Measurements from ENCODE around the gene AUTS2. TPM values are rescaled to one million over a fixed set of nuclear protein-coding genes. Genes with fewer than 3 reads are reported as not detected.

The AUTS2 gene
- total and polyA plus RNA-seq, 4 donors = 4.9 to 24.4 (median 7.0) TPM

DNA sequence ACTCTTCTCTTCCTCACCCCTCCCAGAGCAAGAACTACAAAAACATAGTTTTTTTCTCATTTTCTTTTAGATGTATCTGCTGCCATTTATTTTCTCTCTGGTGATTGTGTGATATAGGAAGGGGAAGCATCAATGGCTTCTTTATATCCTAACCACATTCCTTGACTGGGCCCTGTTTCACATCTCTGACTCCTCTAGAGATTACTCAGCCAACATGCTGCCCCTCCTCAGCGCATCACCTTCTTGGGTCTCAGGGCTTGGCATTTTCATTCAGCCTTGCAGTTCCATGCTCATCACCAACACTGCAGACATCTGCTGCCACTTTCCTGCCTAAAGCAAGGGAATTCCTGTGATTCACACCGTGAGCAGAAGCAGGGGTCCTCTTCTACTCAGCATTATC, 705.5 kb downstream of the AUTS2 start:
- Histone ChIP-seq H3K27ac (ENCODE audit: low read depth in 1 of 2, low read length in 2 of 2) (no peak overlapping the region), H3K9ac (ENCODE audit: low read depth in 1 of 2, low read length in 2 of 2) (no peak overlapping the region), H3K27me3 (ENCODE audit: control insufficient read depth in 4 of 4, insufficient read depth in 4 of 4, low read length in 3 of 4) (no peaks in the 10 kb centered on the region), H3K36me3 (ENCODE audit: control insufficient read depth in 4 of 4, insufficient read depth in 3 of 4, low read depth in 1 of 4, low read length in 3 of 4) (no peaks in the 10 kb centered on the region), H3K4me3 (ENCODE audit: low read depth in 1 of 3, low read length in 3 of 3) (no peak overlapping the region), H3K4me1 (ENCODE audit: control insufficient read depth in 4 of 4, insufficient read depth in 4 of 4, low read length in 3 of 4) (no peaks in the 10 kb centered on the region), H3K9me3 (ENCODE audit: control insufficient read depth in 4 of 4, low read length in 3 of 4) (no peaks in the 10 kb centered on the region)
- TF ChIP-seq RXRA (IDR thresholded peaks at IDR 0.05) = no peak
- TF ChIP-seq, protein P1, sequence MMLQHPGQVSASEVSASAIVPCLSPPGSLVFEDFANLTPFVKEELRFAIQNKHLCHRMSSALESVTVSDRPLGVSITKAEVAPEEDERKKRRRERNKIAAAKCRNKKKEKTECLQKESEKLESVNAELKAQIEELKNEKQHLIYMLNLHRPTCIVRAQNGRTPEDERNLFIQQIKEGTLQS (IDR thresholded peaks at IDR 0.05) = no peak
- 95% methylated on average over 2 of the region's 2 CpGs for WGBS
- DNase-seq (ENCODE audit: low spot score) = no peak

DNA sequence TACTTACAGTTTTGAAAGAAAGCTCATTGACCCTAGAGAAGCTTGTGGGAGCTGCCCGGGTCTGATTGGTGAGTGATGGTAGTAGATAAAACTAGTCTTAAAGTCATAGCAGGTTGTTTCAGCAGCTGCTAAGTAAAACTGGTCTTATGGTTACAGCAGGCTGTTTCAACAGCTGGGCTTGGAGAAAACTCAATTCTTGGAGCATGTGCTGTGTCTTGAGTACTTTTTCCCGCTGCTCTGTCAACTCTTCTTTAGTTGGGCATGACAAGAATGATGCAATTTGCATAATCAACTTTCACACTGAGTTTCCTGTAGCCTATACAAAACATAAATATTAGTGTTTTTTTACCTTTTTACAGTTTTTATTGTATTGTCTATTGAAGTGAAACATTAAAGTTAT, 707.9 kb downstream of the AUTS2 start:
- no peak for TF ChIP-seq HNF4A (conservative IDR thresholded peaks at IDR 0.05)
- TF ChIP-seq, protein P2, sequence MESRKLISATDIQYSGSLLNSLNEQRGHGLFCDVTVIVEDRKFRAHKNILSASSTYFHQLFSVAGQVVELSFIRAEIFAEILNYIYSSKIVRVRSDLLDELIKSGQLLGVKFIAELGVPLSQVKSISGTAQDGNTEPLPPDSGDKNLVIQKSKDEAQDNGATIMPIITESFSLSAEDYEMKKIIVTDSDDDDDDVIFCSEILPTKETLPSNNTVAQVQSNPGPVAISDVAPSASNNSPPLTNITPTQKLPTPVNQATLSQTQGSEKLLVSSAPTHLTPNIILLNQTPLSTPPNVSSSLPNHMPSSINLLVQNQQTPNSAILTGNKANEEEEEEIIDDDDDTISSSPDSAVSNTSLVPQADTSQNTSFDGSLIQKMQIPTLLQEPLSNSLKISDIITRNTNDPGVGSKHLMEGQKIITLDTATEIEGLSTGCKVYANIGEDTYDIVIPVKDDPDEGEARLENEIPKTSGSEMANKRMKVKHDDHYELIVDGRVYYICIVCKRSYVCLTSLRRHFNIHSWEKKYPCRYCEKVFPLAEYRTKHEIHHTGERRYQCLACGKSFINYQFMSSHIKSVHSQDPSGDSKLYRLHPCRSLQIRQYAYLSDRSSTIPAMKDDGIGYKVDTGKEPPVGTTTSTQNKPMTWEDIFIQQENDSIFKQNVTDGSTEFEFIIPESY (IDR thresholded peaks at IDR 0.05) = no peak
- TF ChIP-seq FOXA1 (IDR thresholded peaks at IDR 0.05) = no peak
- no peak for TF ChIP-seq TAF1 (conservative IDR thresholded peaks at IDR 0.05)

DNA sequence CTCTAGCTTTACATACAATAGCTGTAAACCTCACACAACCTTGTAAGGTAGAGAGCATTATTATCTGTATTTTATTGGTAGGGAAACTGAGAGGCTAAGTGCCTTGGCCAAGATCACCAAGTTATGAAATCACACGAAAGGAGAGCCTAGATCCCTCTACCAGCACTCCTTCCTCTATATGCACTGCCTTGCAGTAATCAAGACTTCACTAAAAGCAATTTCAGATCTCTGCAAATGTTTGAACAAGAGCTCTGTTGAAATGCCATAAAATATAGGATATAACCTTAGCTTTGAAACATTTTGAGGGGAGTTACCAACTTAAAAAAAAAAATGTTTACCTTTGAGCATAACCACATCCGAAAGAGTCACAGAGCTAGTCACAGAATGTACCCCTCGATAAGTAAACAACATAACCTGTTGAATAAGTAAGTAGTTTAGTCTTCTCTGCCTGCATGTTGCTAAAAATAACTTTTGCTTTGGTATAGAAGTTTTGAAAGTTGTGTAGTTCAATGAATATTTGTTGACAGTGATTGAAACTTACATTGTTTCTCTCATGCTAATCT, 709.4 kb downstream of the AUTS2 start:
- Histone ChIP-seq H3K27me3 (ENCODE audit: control insufficient read depth in 4 of 4, insufficient read depth in 4 of 4, low read length in 3 of 4) (no peaks in the 10 kb centered on the region), H3K9ac (ENCODE audit: low read depth in 1 of 2, low read length in 2 of 2) (no peak overlapping the region), H3K9me3 (ENCODE audit: control insufficient read depth in 4 of 4, low read length in 3 of 4) (no peaks in the 10 kb centered on the region), H3K36me3 (ENCODE audit: control insufficient read depth in 4 of 4, insufficient read depth in 3 of 4, low read depth in 1 of 4, low read length in 3 of 4) (no peaks in the 10 kb centered on the region), H3K4me3 (ENCODE audit: low read depth in 1 of 3, low read length in 3 of 3) (no peak overlapping the region), H3K4me1 (ENCODE audit: control insufficient read depth in 4 of 4, insufficient read depth in 4 of 4, low read length in 3 of 4) (no peaks in the 10 kb centered on the region), H3K27ac (ENCODE audit: low read depth in 1 of 2, low read length in 2 of 2) (no peak overlapping the region)
- no peak for DNase-seq (ENCODE audit: low spot score)
- WGBS = 78% methylated on average over 3 of the region's 3 CpGs
- TF ChIP-seq YY1 (IDR thresholded peaks at IDR 0.05) (no peak), HNF4A (conservative IDR thresholded peaks at IDR 0.05) (no peak), HNF4G (IDR thresholded peaks at IDR 0.05) (no peak), FOXA1 (IDR thresholded peaks at IDR 0.05) (no peak), RAD21 (IDR thresholded peaks at IDR 0.05) (no peak), FOXA2 (IDR thresholded peaks at IDR 0.05) (no peak), TAF1 (conservative IDR thresholded peaks at IDR 0.05) (no peak), NR2F2 (IDR thresholded peaks at IDR 0.05) (no peak), JUND (IDR thresholded peaks at IDR 0.05) (no peak), SP1 (IDR thresholded peaks at IDR 0.05) (no peak)
- TF ChIP-seq, protein P1 (IDR thresholded peaks at IDR 0.05) = no peak
- TF ChIP-seq, protein P2 (IDR thresholded peaks at IDR 0.05) = no peak
- TF ChIP-seq, protein P3, sequence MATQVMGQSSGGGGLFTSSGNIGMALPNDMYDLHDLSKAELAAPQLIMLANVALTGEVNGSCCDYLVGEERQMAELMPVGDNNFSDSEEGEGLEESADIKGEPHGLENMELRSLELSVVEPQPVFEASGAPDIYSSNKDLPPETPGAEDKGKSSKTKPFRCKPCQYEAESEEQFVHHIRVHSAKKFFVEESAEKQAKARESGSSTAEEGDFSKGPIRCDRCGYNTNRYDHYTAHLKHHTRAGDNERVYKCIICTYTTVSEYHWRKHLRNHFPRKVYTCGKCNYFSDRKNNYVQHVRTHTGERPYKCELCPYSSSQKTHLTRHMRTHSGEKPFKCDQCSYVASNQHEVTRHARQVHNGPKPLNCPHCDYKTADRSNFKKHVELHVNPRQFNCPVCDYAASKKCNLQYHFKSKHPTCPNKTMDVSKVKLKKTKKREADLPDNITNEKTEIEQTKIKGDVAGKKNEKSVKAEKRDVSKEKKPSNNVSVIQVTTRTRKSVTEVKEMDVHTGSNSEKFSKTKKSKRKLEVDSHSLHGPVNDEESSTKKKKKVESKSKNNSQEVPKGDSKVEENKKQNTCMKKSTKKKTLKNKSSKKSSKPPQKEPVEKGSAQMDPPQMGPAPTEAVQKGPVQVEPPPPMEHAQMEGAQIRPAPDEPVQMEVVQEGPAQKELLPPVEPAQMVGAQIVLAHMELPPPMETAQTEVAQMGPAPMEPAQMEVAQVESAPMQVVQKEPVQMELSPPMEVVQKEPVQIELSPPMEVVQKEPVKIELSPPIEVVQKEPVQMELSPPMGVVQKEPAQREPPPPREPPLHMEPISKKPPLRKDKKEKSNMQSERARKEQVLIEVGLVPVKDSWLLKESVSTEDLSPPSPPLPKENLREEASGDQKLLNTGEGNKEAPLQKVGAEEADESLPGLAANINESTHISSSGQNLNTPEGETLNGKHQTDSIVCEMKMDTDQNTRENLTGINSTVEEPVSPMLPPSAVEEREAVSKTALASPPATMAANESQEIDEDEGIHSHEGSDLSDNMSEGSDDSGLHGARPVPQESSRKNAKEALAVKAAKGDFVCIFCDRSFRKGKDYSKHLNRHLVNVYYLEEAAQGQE (IDR thresholded peaks at IDR 0.05) = no peak

More for the DNA sequence above, 707.9 kb downstream of the AUTS2 start:
- WGBS = 91% methylated on average over 2 of the region's 2 CpGs
- Histone ChIP-seq H3K9ac (ENCODE audit: low read depth in 1 of 2, low read length in 2 of 2) (no peak overlapping the region), H3K27ac (ENCODE audit: low read depth in 1 of 2, low read length in 2 of 2) (no peak overlapping the region), H3K36me3 (ENCODE audit: control insufficient read depth in 4 of 4, insufficient read depth in 3 of 4, low read depth in 1 of 4, low read length in 3 of 4) (no peaks in the 10 kb centered on the region), H3K27me3 (ENCODE audit: control insufficient read depth in 4 of 4, insufficient read depth in 4 of 4, low read length in 3 of 4) (no peaks in the 10 kb centered on the region), H3K4me1 (ENCODE audit: control insufficient read depth in 4 of 4, insufficient read depth in 4 of 4, low read length in 3 of 4) (no peaks in the 10 kb centered on the region), H3K9me3 (ENCODE audit: control insufficient read depth in 4 of 4, low read length in 3 of 4) (no peaks in the 10 kb centered on the region), H3K4me3 (ENCODE audit: low read depth in 1 of 3, low read length in 3 of 3) (no peak overlapping the region)
- DNase-seq (ENCODE audit: low spot score) = no peak
